Left lung (tissue), 10 donors: ENCODE measurements around the gene TCTN3. TPM values are rescaled to one million over a fixed set of nuclear protein-coding genes. Genes with fewer than 3 reads are reported as not detected.

Source experiments
- ATAC-seq: fragments of 200-7000 bp; cut with Tn5 transposase; one replicate; pipeline ENCODE4 v1.9.1; 2020; ENCODE audit warnings: moderate library complexity
- DNase-seq, 4 donors: peaks; one replicate each; pipeline ENCODE4 v3.0.0-alpha.2; 2013 to 2020
- H3K27ac ChIP-seq, 2 donors: fragments of 200-600 bp; sonication (generic) in 1 of 2; one replicate each; pipeline versions ENCODE4 v1.5.0 to v1.8.0; 2020 to 2021
- H3K27me3 ChIP-seq, 2 donors: fragments of 200-600 bp; sonication (generic) in 1 of 2; one replicate each; pipeline versions ENCODE4 v1.5.0 to v1.8.0; 2020 to 2021
- H3K36me3 ChIP-seq, 2 donors: fragments of 200-600 bp; sonication (generic) in 1 of 2; one replicate each; pipeline versions ENCODE4 v1.5.0 to v1.8.0; 2020 to 2021
- H3K4me1 ChIP-seq, 2 donors: fragments of 200-600 bp; one replicate each; pipeline ENCODE4 v1.8.0; 2021
- H3K4me3 ChIP-seq, 2 donors: fragments of 200-600 bp; sonication (generic) in 1 of 2; one replicate each; pipeline versions ENCODE4 v1.5.0 to v1.8.0; 2020 to 2021; ENCODE audit warnings: mild to moderate bottlenecking in 1 of 2
- H3K9me3 ChIP-seq, 2 donors: fragments of 200-600 bp; sonication (generic) in 1 of 2; one replicate each; pipeline versions ENCODE4 v1.5.0 to v1.8.0; 2020 to 2021
- CTCF ChIP-seq, 2 donors: fragments of 200-600 bp; sonication (generic) in 1 of 2; IDR thresholded peaks; one replicate each; pipeline versions ENCODE4 v1.5.0 to v1.8.0; 2021; ENCODE audit warnings: antibody characterized with exemption in 2 of 2
- intact Hi-C, 2 donors: fragments of 100-400 bp; cut with DNase I; formaldehyde crosslinking; loops; one replicate each; pipeline versions ENCODE4 v1.11.2 to v1.14.2; 2022
- polyA plus RNA-seq, 6 donors: library from polyadenylated mRNA; unstranded; fragments of 120-200 nt; gene quantifications; one replicate each; pipeline ENCODE4 v1.2.1, GENCODE V29; 2013; ENCODE audit not compliant: insufficient read length in 6 of 6
- total RNA-seq, 2 donors: library from RNA; stranded (reverse); fragmentation: NEBNext Ultra II Directional; extraction: Animal tissue kit (Norgen Biotek cat#: 25700); gene quantifications; one replicate each; pipeline ENCODE4 v1.2.1, GENCODE V29; 2021
- donor health status: DM: no; HTN: yes; CAD: no.
- donor health status: DM: no; HTN: no; CAD: no.

Gene TCTN3
- total and polyA plus RNA-seq, 8 donors = 36.2 to 65.1 (median 59.4) TPM

- intact Hi-C loops = loop anchor here in 1 of 2 donors (10.0 kb wide), 1 partner anchor 152 kb away; no protein-coding TSS in a partner anchor
- DNase-seq (no peak), ATAC-seq (no peak)
- Histone ChIP-seq H3K27ac (peak overlapping the region; percentile 35 to 82), H3K4me1 (peaks cover 11 to 46% of the 10 kb centered on the region in 2 donors), H3K27me3 (no peaks in the 10 kb centered on the region), H3K9me3 (no peaks in the 10 kb centered on the region), H3K4me3 (peak overlapping the region; percentile 82 to 97), H3K36me3 (peaks cover 0 to 11% of the 10 kb centered on the region in 2 donors)
- no peak for TF ChIP-seq CTCF (IDR thresholded peaks at IDR 0.05)
Measured at GRCh38 chr10:95693071-95693667, 558 bp downstream of the TCTN3 start.

GRCh38 chr10:95691281-95691680, 2.4 kb downstream of the TCTN3 start:
- DNase-seq (no peak), ATAC-seq (no peak)
- Histone ChIP-seq H3K9me3 (no peaks in the 10 kb centered on the region), H3K4me1 (peaks cover 11 to 32% of the 10 kb centered on the region in 2 donors), H3K27ac (no peak overlapping the region), H3K36me3 (peaks cover 0 to 29% of the 10 kb centered on the region in 2 donors), H3K27me3 (no peaks in the 10 kb centered on the region), H3K4me3 (no peak overlapping the region)
- intact Hi-C loops = loop anchor here in 1 of 2 donors (10.0 kb wide), 1 partner anchor 154 kb away; no protein-coding TSS in a partner anchor
- no peak for TF ChIP-seq CTCF (IDR thresholded peaks at IDR 0.05)

- ATAC-seq (no peak), DNase-seq (no peak)
- Histone ChIP-seq H3K27ac (no peak overlapping the region), H3K4me1 (peaks cover 11 to 26% of the 10 kb centered on the region in 2 donors), H3K4me3 (no peak overlapping the region), H3K27me3 (no peaks in the 10 kb centered on the region), H3K9me3 (no peaks in the 10 kb centered on the region), H3K36me3 (peaks cover 0 to 54% of the 10 kb centered on the region in 2 donors)
- intact Hi-C loops = no loop called here
- TF ChIP-seq CTCF (IDR thresholded peaks at IDR 0.05) = no peak
Measured at GRCh38 chr10:95688648-95689047, 5.1 kb downstream of the TCTN3 start.

GRCh38 chr10:95683966-95684365, 9.8 kb downstream of the TCTN3 start:
- TF ChIP-seq CTCF (IDR thresholded peaks at IDR 0.05) = no peak
- no peak for ATAC-seq

GRCh38 chr10:95675403-95676116, 18.2 kb downstream of the TCTN3 start:
- Histone ChIP-seq H3K36me3 (peaks cover 5 to 53% of the 10 kb centered on the region in 2 donors), H3K9me3 (no peaks in the 10 kb centered on the region), H3K27me3 (no peaks in the 10 kb centered on the region), H3K4me1 (no peaks in the 10 kb centered on the region), H3K4me3 (no peak overlapping the region), H3K27ac (no peak overlapping the region)
- intact Hi-C loops = no loop called here
- no peak for DNase-seq
- peak; percentile 47 for ATAC-seq
- no peak for TF ChIP-seq CTCF (IDR thresholded peaks at IDR 0.05)

More at GRCh38 chr10:95683966-95684365, 9.8 kb downstream of the TCTN3 start:
- Histone ChIP-seq H3K27ac (no peak overlapping the region), H3K4me3 (no peak overlapping the region), H3K36me3 (peaks cover 5 to 88% of the 10 kb centered on the region in 2 donors), H3K4me1 (no peaks in the 10 kb centered on the region), H3K27me3 (no peaks in the 10 kb centered on the region), H3K9me3 (no peaks in the 10 kb centered on the region)
- no peak for DNase-seq
- intact Hi-C loops = no loop called here
